ENCODE results near the gene CDK5R2.

Gene CDK5R2

DNA sequence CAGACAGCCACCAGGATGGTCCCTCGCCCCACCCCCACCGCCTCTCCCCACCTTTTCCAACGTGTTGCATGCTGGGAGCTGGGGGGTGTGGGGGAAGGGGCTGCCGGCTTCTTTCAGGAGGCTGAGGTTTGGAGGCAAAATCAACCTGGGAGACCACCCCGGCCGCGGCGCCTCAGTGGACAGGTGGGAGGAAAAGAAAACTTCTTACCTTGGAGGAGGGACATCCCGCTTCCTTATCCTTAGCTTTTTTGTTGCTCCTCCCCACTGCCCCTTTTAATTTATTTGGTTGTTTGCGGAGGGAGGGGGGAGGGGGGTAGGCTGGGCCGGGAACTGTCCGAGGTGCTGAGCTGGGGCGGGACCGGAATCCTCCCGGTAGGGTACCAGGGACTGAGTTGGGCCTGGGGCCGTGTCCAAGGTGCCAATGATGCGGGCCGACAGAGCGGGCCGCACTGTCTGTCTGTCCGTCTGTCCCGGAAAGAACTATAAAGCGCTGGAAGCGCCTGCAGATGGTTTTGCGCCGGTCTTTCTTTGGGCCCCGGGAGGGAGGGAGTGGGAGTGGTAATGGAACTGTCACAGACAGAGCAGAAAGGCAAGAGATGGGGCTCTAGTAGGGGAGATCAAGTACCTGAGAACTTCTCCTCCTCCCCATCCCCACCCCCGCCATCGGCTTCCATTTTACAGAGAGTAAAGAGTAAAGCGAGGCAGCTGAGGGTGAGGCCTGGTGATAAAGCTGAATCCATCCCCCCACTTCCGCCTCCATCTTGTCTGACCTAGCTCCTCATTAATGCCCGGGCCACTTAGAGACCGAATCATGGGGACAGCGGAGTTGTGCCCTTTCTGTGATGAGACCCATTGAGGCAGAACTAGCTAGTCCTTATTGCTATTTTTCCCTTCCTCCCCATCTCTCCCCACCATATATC is 2.4 kb downstream of the CDK5R2 start:
- no peak for DNase-seq (ENCODE audit: extremely low read depth in 1 of 2, low read depth in 1 of 2)

DNA sequence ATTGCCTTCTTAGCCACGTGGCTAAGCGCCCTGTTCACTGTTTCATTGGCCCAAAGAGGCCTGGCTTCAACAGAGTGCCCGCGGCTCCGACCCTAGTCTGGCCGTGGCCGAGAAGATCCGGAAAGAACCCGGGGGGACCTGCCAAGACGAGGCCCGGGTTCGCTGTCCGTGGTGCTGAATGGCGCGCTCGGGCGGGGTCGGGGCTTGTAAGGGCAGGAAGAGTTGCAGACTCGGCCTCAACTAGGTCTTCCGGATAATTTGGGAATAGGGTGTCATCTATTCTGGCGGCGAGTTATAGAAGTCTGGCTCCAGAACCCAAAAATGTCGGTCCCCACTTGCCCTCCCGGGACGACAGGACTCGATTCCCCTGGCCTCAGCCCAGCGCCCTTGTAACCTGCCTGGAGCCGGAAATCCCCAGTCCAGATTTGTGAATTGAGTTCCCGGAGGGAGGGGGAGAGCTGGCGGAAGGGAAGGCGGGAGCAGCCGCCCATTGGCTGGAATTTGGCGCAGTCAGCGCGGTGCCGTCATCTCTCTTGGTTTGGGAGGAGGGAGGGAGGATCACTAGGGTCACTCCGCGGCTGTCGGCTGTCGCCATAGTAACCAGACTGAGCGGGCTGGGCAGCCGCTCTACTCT is 3.5 kb downstream of the CDK5R2 start:
- DNase-seq (ENCODE audit: extremely low read depth in 1 of 2, low read depth in 1 of 2) = no peak

DNA sequence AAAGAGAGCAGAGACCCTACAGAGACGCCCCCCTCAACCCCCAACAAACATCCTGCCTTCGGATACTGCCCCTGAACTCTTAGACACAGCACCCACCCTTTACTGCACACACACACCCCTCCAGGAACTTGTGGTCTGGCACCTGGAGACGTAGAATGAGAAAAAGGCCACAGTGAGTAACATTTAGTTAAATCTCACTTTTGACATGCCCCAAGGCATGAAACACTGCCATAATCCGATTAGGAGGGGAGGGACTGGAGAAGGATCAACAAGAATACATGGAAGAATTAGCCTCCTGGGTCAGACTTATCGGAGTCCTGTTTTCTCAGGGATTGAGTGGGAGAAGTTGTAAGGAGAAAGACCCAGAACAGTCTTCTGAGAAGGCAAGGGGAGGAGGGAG is 4.1 kb downstream of the CDK5R2 start:
- DNase-seq (ENCODE audit: extremely low read depth in 1 of 2, low read depth in 1 of 2) = no peak

DNA sequence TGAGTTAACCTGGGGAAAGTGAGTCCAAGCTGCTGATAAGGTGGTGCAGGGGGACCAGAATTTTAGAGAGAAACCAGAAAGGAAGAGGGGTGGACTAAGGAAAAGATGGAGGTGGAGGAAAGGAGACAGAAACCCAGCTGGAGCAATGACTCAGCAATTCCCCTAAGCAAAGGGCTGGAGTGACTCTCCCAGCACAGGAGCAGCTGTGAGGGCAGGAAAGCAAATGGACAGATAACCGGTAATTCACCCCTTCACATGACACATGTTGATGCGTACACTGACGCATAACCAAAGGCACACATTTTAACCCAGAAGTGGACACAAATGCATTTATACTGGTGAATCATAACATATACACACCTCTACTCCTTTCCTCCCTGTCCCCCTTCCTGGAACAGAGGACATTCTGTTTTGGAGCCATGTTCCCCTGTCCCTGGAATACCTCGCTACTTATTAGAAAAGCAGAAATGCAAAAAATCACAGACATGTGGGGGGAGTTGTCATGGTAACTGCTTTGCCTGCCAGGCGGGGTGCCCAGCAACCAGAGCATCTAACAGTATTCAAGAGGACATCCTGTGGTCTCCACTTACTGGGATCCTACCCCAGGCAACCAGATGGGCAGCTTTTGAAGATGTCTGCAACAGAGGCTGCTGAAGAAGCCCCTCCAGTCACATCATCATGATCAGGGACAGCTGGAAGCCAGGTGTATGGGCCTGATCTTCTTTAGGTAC is 4.7 kb downstream of the CDK5R2 start:
- DNase-seq (ENCODE audit: extremely low read depth in 1 of 2, low read depth in 1 of 2) = no peak

DNA sequence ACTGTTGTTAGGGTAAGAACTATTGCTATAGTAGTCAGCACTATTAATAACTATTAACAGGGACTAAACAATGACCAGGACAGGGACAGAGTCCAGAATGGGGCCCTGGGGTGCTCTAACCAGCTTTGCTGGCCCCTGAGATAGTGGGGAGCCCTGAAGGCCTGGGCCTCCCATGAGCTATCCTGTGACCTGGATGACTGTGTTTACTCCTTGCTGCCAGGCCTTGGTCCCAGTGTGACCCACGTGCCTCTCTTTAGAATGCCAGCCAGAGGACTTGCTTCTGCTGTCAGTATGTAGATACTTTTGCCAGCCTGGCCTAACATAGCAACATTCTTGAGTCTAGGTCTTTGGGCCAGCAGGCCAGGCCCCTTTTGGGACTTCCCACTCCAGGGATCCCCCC is 11.4 kb downstream of the CDK5R2 start:
- DNase-seq (ENCODE audit: extremely low read depth in 1 of 2, low read depth in 1 of 2) = no peak

DNA sequence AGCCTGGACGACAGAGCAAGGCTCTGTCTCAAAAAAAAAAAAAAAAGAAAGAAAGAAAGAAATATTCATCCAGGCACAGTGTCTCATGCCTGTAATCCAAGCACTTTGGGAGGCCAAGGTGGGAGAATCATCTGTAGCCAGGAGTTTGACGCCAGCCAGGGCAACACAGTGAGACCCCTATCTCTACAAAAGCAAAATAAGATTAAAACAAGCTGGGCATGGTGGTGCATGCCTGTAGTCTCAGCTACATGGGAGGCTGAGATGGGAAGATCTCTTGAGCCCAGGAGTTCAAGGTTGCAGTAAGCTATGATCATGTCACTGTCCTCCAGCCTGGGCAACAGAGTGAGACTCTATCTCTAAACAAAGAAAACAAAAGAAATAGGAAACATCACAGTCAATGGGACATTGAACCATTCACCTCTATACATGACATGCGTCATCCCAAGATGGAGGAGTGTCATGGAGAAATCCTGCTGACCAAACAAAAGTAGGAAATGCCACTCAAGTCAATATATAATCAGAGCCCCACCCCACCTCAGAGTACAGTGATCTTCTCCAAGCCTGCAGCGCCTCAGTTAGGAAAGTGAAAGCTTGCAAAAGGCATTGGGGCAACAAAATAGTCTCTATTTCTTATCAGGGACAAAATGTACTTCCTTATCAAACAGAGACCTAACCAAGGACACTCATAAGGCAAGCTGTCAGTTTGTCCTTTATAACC is 15.8 kb downstream of the CDK5R2 start:
- DNase-seq (ENCODE audit: extremely low read depth in 1 of 2, low read depth in 1 of 2) = no peak

DNA sequence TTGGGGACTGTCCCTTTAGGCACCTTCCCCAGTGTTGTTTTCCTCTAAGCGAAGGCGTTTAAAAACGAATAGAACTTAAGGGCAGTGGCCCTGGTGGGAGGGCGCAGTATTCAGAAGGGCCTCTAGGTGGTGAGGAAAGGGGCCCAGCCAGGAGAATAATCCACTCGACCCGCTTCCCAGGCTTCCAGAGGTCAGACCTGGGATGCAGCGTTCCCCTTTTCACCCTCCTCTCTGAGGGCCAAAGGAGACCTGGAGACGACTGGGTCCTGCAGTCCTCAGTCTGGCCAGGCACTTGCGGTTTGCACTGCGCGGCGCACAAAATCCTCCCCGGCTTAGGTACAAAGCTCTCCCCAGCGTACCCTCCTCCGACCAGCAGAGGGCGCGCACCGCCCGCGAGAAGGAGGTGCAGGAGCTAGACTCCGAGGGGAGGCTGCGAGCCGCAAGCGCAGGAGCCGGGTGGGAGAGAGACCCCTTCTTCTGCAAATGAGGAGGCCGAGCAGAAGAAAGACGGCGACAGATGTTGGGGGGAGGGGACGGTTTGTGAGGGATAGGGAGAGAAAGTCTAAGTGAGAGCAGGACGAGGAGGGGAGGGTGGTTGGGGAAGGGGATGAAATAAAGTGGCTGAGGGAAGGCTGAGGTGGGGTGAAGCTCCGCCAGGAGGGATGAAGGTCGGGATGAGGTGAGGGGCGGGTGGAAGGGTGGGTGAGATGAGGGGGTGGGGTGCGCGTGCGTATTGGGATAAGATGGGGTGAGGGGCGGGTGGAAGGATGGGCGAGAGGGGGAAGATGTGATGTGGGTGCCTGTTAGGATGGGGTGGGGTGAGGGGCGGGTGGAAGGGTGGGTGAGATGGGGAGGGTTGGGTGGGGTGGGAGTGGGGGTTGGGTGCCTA is 20.6 kb downstream of the CDK5R2 start:
- DNase-seq (ENCODE audit: extremely low read depth in 1 of 2, low read depth in 1 of 2) = peak; percentile 67 to 81

DNA sequence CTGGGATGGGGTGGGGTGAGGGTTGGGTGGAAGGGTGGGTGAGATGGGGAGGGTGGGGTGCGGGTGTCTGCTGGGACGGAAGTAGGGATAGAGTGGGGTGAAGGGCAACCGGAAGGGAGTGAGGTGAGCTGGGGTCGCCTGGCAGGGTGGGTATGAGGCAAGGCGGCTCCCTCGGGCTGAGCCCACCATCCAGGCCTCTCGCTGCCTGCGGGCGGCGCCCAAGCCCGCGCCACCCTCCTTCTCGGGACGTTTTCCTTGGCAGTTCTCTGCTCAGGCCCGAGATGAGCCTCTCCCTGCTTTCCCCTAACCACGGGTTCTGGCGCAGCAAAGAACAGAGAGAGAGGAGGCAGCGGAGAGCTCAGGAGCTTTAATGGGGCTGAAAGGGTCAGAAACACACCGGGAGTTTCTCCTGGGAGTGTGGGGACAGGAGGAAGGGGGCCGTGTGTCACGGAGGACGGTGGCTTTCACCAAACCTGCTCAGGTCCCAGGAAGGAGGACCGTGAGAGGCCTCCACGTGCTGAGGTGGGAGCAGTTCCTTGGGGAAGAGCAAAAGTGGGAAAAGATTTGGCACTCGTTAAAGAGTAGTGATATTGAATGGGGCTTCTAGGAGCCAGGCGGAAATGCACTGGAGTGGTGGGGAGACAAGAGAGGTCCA is 21.4 kb downstream of the CDK5R2 start:
- no peak for DNase-seq (ENCODE audit: extremely low read depth in 1 of 2, low read depth in 1 of 2)

DNA sequence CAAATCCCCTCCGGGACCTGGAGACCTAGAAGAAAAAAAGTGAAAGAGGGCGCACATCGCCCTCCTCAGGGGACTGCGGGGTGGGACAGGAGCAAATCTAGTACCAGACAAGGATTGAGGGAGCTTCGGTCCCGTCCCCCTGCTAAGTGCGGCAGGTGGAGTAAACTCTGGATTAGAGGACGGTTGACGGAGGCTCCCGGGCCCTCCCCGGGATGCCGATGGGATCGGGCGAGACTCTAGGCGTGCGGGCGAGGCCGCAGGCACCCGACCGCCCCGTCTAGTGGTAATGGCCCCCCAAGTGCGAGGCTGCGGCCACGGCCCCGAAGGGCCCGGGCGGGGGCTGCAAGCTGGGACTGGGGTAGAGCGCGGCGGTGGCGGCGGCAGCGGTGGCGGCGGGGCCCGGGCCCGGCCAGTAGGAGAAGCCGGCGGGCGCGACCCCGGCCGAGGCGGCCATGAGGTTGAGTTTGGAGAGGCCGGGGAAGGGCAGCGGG is 22.0 kb downstream of the CDK5R2 start:
- DNase-seq (ENCODE audit: extremely low read depth in 1 of 2, low read depth in 1 of 2) = no peak

DNA sequence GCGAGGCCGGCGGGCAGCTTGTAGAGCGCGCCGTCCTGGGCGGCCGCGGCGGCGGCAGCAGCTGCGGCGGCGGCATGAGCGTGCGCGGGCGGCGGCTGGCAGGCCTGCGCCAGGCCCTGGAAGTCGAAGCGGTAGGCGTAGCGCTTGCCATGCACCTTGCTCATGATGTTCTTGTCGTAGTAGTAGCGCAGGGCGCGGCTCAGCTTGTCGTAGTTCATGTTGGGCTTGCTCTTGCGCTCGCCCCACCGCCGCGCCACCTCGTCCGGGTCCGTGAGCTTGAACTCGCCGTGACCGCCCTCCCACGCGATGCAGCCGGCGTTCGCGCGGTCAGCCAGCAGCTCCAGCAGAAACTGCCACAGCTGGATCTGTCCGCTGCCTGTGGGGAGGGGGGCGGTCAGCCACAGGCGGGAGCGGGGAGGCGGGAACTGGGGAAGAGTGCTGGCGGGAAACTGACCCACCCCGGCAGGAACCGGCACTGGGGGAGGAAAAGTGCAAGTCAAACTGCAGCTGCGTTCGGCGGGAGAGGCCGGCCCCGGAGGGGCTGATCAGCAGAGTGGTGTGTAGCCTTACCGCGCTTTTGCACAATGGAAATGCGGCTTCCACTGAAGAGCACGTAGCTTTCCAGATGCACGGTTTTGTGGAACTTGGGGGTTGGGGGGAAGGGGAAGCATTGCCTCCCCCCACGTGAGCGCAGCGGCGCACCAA is 22.6 kb downstream of the CDK5R2 start:
- no peak for DNase-seq (ENCODE audit: extremely low read depth in 1 of 2, low read depth in 1 of 2)

DNA sequence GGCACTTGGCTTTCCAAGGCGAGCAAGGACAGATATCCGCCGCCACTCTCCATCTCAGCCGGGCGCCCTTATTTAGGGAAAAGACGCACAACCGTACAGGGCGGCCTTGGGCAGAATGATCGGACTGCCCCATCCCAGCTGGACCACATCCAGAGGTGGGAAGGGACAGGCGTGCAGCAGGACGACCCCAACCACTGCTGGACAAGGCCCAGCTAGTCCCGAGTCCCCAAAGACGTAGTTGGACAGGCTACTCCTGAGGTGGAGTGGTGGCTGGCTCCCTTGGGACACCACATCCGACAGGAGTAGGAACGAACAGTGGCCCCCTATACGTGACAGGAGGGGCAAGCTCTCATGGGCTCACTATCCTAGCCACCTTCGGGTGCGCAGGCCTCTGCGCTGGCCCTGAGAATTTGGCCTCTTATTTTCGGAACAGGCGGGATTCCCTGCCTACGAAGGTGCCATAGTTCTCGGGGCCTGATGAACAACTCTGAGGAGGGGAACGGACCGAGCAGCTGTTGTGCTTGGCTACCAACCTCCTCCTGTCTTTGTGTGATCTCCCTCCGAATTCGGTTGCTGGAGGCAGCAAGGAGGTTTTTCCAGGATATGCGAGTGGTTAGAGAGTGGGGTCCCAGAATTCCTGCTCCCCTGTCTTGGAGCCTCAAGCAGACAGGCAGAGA is 23.3 kb downstream of the CDK5R2 start:
- DNase-seq (ENCODE audit: extremely low read depth in 1 of 2, low read depth in 1 of 2) = no peak

DNA sequence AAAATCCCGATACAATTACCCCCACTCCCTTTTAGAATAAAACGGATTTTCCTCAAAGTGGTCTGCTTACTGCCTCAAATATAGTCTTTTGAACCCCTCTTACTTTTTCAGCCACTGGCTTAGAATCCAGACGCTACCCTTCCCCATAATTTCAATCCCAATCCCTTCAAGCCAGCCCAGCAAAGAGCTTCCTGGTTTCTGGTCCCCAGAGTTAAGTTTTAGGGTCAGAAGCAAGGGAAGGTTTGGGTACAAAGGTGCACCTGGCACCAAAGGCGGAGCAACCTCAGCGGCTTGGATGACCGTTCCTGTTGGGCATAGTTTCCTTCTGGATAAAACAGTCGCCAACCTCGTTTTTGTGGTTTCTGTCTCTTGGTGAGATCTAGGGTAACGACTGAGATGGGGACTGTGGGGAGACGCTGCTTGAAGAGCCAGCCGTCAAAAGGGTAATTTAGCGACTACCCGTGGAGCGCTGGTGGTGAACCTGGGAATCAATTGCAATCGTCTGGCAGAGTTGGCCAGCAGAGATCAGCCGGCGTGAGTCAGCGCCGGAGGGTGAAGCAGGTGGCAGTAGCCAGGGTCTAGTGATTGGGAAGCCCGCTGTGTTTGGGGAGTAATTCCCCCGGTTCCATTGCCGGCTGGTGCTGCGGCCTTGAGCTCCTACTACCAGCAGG is 23.9 kb downstream of the CDK5R2 start:
- DNase-seq (ENCODE audit: extremely low read depth in 1 of 2, low read depth in 1 of 2) = no peak

DNA sequence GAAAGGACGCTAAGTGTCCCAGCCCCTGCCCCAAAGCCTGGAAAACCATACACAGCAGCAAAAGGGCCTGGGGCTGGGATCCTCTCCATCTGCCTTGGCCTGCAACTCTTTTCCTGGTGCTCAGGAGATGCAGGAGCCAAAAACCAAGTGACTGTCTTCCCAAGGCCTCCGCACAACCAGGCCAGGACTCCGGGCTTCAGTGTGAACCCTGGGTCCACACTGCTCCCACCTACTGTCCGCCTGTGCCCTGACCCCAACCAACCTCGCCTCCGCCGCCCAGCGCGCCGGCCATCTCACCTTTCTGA is 24.4 kb downstream of the CDK5R2 start:
- no peak for DNase-seq (ENCODE audit: extremely low read depth in 1 of 2, low read depth in 1 of 2)

DNA sequence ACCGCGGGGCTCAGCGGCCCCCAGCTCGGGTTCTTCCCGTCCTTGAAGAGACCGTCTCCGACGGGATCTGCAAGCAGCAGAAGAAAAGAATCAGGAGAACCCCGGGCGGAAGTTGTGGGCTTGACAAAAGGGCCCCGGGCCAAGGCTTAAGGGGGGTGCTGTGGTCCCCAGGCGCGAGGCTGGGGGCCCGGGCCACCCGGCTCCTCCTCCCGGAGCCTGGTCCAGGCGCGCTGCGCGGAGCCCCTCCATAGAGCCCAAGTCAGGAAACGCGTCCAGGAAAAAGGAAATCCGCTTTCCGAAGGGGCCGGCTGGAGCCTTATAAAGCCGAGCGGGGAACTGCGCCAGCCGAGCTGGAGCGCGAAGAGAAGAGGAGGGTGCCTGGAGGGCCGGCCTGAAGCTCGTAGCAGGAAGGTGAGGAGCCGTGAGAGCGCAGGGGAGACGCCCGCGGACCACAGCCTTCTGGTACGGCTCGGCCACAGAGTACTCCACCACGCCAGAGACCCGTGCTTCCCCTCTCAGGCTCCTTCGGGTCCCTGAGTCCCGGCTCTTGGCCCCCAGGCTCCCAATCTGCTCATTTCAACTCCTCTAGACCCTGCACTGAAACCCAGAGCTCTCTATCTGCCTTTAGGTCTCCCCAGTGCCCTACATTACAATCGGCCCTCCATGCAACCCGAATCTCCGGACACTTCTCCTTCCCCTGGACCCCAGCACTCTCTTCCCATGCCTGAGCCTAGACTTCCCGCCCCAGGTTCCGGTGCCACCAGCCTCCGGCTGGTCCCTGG is 25.0 kb downstream of the CDK5R2 start:
- no peak for DNase-seq (ENCODE audit: extremely low read depth in 1 of 2, low read depth in 1 of 2)

DNA sequence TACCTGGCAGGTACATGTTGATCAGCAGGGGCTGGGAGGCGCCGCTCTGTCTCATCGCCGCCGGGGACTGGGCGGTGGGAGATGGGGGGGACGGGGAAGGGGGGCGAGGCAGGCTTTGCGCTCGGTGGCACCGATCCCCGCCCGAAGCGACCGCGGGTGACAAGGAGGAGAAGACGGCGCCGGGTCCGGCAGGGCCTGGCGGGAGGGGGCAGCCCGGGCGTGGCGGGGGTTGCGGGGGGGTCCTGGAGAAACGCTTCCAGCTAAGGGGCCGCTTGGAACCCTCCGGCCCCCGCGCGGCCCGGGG is 25.5 kb downstream of the CDK5R2 start, which contains the start of gene FEV:
TSS of gene FEV (minus strand) at position 164 of the 304 bp plus-strand sequence. CDS start at position 55, 109 bp downstream.
- DNase-seq (ENCODE audit: extremely low read depth in 1 of 2, low read depth in 1 of 2) = no peak

DNA sequence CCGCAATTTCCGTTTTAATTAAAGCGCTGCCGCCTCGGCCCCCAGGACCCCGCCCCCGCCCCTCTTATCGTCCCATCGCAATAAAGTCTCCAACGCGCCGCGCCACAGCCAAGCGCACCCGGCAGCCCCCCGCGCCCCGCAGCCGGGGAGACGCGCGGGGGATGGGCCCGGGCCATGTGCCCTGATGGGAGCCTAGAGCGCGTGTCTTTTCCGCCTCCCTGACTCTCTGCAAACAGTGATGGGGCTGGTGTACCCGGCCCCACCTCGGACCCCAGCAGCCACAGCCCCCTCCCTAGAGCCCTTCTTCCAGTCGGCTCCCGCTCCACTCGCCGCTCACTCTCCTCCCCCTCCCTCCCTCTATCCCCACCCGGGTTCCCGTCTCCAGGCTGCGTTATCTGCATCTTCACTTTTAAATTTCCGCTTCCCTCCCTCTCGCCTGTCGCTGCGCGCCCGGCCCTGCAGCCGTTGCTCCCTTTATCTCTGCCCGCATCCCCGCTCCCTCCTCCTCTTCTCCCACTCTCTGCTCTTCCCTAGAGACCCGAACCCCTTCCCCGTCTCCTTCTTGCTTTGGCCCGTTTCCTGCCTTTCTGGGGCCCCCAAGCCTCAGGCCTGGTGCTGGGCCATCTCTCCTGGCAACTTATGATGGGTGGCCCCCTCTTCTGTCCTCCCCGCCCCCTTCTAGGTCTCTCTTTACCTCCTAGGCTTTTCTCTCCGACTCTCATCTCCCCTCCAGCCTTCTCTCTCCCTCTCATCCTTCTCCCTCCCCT is 26.0 kb downstream of the CDK5R2 start:
- no peak for DNase-seq (ENCODE audit: extremely low read depth in 1 of 2, low read depth in 1 of 2)

All from stimulated activated CD8-positive, alpha-beta memory T cell treated with anti-CD3 and anti-CD28 coated beads, Interleukin-7, amount 100 ng/mL, for 48 hours (primary cell).